HG02759 (cell line): ENCODE measurements around the gene LIG1.
"Not testable (repeated sequence)": the region's sequence is repeated elsewhere in the genome, so short reads cannot be mapped to it uniquely, and the experiment has no call there.

ENCODE experiments used
- ATAC-seq: cut with Tn5 transposase; IDR thresholded peaks from one replicate; pipeline ENCODE4 v1.9.1; 2021; ENCODE audit warnings: mild to moderate bottlenecking, moderate library complexity; ENCODE audit not compliant: unreplicated experiment

Gene LIG1

DNA sequence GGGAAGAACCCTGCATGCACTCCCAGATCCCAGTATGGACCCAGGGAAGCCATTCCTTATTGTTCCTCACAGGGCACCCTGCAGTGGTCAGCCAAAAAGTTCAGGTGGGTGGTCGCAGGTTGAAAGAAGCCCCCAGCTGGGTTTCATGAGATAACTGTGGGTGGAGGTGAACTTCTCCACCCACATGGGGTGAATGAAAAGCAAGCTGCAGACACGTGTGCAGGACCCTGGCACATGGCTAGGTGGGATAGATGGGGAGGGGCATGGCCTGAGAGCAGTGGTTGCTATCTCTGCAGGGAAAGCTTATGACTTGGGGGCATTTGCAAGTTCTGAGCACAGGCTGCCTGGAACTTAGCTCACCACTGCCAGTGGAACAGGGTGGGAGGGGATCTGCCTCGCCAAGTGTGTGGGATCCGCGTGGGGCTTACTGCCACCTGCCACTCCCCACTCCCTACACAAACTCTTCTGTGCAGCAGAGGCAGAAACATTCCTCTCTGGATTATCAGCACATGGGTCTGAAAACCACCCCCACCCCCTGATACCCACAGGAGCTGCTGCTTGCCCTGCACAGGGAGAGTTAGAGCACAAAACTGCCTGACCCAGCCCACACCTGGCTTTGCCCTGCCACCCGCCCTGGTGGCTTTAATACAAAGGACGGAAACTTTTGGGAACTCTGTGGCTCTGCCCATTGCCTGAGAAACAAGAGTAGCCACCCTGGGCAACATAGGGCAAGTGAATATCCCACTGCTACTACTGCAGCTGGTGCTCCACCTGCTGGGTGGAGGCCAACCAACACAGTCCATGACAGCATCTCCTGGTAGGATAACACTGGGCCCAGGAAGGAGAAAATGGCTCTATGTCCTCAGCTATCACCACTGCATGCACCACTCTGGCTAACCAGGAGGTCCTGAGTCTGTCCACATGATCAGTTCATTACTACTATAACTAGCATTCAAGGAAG, 84.0 kb downstream of the LIG1 start:
- ATAC-seq = no peak

DNA sequence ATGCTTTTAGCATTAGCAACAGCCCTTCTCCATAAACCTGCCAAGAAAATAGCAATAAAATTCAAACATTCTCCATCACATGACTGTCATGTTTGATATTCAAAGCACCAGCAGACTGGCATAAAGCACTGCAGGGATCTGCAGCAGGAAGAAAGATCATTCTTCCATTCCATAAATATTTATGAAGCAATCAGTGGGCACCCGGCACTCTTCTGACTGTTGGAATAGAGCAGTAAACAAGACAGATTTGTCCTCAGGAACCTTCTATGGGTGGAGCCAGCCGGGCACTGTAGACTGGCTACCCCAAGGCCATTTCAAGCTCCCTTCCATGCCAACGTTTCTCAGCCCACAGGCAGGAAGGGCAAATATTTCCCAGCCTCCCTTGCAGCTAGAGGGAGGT, 85.1 kb downstream of the LIG1 start:
- ATAC-seq = no peak

DNA sequence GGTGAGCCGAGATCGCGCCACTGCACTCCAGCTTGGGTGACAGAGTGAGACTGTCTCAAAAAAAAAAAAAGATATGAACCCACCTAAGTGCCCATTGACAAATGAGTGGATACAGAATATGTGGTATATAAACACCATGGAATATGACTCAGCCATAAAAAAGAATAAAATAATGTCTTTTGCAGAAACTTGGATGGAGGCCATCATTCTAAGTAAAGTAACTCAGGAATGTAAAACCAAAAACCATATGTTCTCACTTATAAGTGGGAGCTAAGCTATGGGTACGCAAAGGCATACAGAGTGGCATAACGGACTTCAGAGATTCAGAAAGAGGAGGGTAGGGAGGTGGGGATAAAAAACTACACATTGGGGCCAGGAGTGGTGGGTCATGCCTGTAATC, 89.0 kb downstream of the LIG1 start:
- no peak for ATAC-seq

DNA sequence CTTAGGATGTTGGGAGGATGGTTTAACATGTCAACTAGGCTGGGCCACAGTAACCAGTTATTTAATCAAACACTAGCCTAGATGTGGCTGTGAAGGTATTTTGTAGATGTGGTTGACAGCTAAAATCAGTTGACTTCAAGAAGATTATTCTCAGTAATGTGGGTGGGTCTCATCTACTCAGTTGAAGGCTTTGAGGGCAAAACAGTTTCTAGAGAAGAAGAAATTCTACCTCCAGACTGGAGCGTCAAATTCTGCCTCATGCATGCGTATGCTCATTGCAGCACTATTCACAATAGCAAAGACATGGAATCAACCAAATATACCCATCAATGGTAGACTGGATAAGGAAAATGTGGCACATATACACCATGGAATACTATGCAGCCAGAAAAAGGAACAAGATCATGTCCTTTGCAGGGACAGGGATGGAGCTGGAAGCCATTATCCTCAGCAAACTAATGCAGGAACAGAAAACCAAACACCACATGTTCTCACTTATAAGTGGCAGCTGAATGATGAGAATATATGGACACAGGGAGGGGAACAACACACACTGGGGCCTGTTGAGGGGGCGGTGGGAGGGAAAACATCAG, 99.9 kb downstream of the LIG1 start:
- not testable (repeated sequence) for ATAC-seq

DNA sequence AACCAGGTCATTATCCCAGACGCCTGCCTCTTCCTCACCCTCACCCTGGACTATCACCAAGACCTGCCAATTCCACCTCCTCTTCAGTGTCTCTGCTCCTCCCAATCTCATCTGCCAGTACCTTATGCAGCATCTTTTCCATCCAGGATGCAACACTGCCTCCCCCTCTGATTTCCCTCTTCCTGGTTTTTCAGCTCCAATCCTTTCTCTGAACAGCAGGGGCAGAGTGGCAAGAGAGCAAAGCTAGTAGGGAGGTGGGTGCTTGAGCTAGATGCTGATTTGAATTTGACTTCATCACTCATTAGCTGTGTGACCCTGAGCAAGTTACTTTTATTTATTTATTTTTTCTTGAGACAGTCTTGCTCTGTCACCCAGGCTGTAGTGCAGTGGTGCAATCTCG, 100.7 kb downstream of the LIG1 start:
- ATAC-seq = no peak
